ENCODE data around the gene TAF11L5.
"Not testable (repeated sequence)": the region's sequence is repeated elsewhere in the genome, so short reads cannot be mapped to it uniquely, and the experiment has no call there.

TAF11L5 gene

DNA sequence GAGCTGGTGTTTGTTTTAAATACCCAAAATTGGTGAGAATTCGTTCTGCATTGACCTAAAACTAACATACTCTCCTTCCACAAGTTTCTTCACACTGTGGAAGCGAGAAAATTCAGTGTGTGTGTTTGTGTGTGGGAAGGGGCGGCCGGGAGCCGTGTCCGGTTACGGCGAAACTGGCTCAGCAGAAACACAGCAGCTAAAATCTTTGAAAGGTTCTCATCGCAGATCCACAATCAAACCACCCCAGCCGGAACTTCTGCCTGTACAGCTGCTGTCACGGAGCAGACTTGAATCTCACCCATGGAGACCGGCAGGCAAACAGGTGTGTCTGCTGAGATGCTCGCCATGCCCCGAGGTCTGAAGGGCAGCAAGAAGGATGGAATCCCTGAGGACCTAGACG, at the start of gene TAF11L5:
Gene TAF11L5, plus strand, starts transcription at position 301 of the 400 bp plus-strand sequence.
- not testable (repeated sequence) for H3K4me3 ChIP-seq (ENCODE audit: low read length); DNase-seq (ENCODE audit: low read depth)

DNA sequence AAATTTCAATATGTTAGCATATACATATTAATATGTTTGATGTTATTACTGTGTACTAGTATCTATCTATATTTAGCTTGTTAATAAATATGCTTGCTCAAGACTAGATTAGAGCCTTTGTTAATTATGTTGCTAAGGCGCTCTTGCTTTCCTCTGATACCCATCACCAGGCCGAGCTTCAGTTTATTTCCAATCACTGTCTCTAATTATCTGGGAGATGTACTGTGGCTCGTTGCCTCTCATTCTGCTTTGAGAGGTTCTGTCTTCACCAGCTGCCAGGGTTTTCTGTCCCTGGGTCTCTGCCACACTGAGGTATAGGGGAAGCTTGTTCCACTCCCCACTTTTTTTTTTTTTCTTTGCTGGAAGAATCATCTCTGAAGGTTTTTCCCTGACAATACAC, 48.0 kb upstream of the TAF11L5 start:
- no peak overlapping the region for H3K4me3 ChIP-seq (ENCODE audit: low read length)
- TF ChIP-seq, protein P1, sequence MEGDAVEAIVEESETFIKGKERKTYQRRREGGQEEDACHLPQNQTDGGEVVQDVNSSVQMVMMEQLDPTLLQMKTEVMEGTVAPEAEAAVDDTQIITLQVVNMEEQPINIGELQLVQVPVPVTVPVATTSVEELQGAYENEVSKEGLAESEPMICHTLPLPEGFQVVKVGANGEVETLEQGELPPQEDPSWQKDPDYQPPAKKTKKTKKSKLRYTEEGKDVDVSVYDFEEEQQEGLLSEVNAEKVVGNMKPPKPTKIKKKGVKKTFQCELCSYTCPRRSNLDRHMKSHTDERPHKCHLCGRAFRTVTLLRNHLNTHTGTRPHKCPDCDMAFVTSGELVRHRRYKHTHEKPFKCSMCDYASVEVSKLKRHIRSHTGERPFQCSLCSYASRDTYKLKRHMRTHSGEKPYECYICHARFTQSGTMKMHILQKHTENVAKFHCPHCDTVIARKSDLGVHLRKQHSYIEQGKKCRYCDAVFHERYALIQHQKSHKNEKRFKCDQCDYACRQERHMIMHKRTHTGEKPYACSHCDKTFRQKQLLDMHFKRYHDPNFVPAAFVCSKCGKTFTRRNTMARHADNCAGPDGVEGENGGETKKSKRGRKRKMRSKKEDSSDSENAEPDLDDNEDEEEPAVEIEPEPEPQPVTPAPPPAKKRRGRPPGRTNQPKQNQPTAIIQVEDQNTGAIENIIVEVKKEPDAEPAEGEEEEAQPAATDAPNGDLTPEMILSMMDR (IDR thresholded peaks at IDR 0.05; ENCODE audit: insufficient read depth, low read depth, low read length, missing control alignments) = no peak
- DNase-seq (ENCODE audit: low read depth) = no peak

GRCh38 chr5:17477573-17478265, 47.3 kb upstream of the TAF11L5 start:
- TF ChIP-seq, protein P1 (IDR thresholded peaks at IDR 0.05; ENCODE audit: insufficient read depth, low read depth, low read length, missing control alignments) = no peak
- DNase-seq (ENCODE audit: low read depth) = no peak
- no peak overlapping the region for H3K4me3 ChIP-seq (ENCODE audit: low read length)

DNA sequence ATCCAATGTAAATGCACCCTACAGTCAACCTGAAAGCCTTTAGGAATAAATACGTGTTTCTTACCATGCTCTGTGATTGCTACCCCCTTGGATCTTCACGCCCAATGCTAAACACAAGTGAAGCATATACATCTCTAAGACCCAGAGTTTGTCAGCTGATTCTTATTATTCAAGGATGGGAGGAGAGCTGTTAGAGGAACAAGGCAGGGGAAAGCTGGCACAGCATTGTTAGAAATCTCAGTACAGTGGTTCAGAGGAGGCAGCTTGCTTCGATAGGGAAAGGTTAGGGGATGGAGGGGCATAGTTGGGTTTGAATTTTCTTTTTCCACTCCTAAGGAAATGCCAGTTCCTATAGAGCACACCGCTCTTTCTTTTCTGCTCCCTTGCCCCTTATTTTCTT, 43.7 kb upstream of the TAF11L5 start:
- no peak for DNase-seq (ENCODE audit: low read depth)
- no peak overlapping the region for H3K4me3 ChIP-seq (ENCODE audit: low read length)
- TF ChIP-seq, protein P1 (IDR thresholded peaks at IDR 0.05; ENCODE audit: insufficient read depth, low read depth, low read length, missing control alignments) = no peak

DNA sequence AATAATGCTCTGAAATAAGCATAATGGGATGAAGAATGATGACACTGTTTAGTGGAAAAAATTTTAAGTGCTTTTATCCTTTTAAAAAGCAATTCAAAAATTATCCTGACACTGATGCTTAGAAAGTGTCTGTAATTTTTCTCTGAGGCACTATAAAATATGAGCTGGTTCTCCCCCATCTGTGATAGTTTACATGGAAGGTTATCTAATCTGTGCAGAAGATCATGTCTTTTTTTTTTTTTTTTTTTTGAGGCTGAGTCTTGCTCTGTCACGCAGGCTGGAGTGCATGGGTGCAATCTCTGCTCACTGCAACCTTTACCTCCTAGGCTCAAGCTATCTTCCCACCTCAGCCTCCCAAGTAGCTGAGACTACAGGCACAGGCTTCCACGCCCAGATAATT, 42.2 kb upstream of the TAF11L5 start:
- H3K4me3 ChIP-seq (ENCODE audit: low read length) = no peak overlapping the region
- DNase-seq (ENCODE audit: low read depth) = no peak
- TF ChIP-seq, protein P1 (IDR thresholded peaks at IDR 0.05; ENCODE audit: insufficient read depth, low read depth, low read length, missing control alignments) = no peak

DNA sequence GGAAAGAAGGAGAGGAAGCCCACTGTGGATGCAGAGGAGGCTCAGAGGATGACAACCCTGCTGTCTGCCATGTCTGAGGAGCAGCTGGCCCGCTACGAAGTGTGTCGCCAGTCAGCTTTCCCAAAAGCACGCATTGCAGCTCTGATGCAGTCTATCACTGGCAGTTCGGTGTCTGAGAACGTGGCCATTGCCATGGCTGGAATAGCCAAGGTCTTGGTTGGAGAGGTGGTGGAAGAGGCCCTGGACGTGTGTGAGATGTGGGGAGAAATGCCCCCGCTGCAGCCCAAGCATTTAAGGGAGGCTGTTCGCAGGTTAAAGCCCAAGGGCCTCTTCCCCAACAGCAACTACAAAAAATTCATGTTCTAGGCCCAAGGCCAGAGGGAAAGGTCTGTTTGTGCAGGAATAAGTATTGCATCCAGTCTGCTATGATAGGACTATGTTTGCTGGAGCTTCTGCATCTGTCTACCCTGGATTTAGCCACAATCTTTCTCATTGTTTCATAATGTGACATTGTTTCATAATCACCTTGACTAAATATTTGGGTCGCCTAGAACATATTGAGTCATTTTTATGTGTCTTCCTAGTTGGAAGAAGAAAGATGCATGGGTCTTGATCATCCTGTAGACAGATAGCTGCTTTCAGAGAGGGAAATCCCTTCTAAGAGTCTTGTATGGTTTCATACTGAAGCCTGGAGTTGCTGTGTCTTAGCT, 38.4 kb upstream of the TAF11L5 start:
- not testable (repeated sequence) for DNase-seq (ENCODE audit: low read depth); H3K4me3 ChIP-seq (ENCODE audit: low read length)

DNA sequence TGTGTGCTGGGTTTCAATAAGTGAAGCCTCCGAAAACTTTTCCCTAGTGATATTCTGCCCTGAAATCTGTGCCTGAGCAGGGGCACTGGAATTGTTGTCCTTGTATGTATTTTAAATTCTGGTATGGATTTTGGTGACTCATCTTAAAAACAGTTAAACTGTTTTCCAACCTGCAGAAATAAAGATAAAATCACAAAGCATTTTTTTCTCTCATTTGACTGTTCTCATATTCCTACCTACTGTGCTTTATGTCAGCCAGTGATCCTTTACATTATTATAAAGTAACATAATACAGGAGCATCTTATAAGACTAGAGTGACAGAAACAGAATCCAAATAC, 37.9 kb upstream of the TAF11L5 start:
- no peak for DNase-seq (ENCODE audit: low read depth)
- TF ChIP-seq, protein P1 (IDR thresholded peaks at IDR 0.05; ENCODE audit: insufficient read depth, low read depth, low read length, missing control alignments) = no peak
- no peak overlapping the region for H3K4me3 ChIP-seq (ENCODE audit: low read length)

DNA sequence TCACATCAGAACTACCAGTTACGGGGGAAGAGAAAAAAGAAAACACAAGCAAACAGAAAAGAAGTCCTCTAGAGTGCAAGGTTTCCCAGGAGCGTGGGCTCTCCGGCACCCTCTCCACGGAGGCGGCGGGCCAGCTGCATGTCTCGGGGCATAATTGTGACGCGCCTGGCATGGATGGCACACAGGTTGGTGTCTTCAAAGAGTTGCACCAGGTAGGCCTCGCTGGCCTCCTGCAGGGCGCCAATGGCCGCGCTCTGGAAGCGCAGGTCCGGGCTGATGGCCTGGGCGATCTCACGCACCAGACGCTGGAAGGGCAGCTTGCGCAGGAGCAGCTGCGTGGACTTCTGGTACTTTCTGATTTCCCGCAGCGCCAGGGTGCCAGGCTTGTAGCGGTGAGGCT, 33.8 kb upstream of the TAF11L5 start:
- DNase-seq (ENCODE audit: low read depth); H3K4me3 ChIP-seq (ENCODE audit: low read length): not testable (repeated sequence)

Measured in epithelial cell of esophagus (primary cell).